Heart left ventricle (tissue), 16 donors: Measurements from ENCODE around the gene ARPC5L. TPM values are rescaled to one million over a fixed set of nuclear protein-coding genes. Genes with fewer than 3 reads are reported as not detected.

Experiments used
- ATAC-seq, 4 donors: fragments of 200-7000 bp; cut with Tn5 transposase; one replicate each; pipeline ENCODE4 v1.9.1; 2020 to 2022; ENCODE audit warnings: moderate library complexity in 4 of 4, mild to moderate bottlenecking in 3 of 4, moderate number of reproducible peaks in 1 of 4
- DNase-seq, 5 donors: peaks; one replicate each; pipeline ENCODE4 v3.0.0-alpha.2; 2020
- H3K27ac ChIP-seq, 12 donors: fragments of 200-600 bp; sonication (generic) in 4 of 12; one replicate each; pipeline versions ENCODE4 v1.5.0 to v1.8.0; 2016 to 2022; ENCODE audit warnings: mild to moderate bottlenecking in 2 of 12
- H3K27me3 ChIP-seq, 9 donors: fragments of 200-600 bp; sonication (generic) in 2 of 9; one replicate each; pipeline versions ENCODE4 v1.5.1 to v1.8.0; 2016 to 2022; ENCODE audit warnings: mild to moderate bottlenecking in 3 of 9
- H3K36me3 ChIP-seq, 9 donors: fragments of 200-600 bp; sonication (generic) in 2 of 9; one replicate each; pipeline versions ENCODE4 v1.5.0 to v1.8.0; 2018 to 2022; ENCODE audit warnings: mild to moderate bottlenecking in 2 of 9
- H3K4me1 ChIP-seq, 12 donors: fragments of 200-600 bp; sonication (generic) in 4 of 12; one replicate each; pipeline versions ENCODE4 v1.5.0 to v1.8.0; 2016 to 2022; ENCODE audit warnings: mild to moderate bottlenecking in 3 of 12
- H3K4me3 ChIP-seq, 12 donors: fragments of 200-600 bp; sonication (generic) in 4 of 12; one replicate each; pipeline versions ENCODE4 v1.5.0 to v1.8.0; 2017 to 2022; ENCODE audit warnings: mild to moderate bottlenecking in 9 of 12, moderate library complexity in 4 of 12
- H3K9me3 ChIP-seq, 12 donors: fragments of 200-600 bp; sonication (generic) in 4 of 12; one replicate each; pipeline versions ENCODE4 v1.5.0 to v1.8.0; 2016 to 2022; ENCODE audit warnings: mild to moderate bottlenecking in 1 of 12
- CTCF ChIP-seq, 12 donors: fragments of 200-600 bp; sonication (generic) in 4 of 12; IDR thresholded peaks; one replicate each; pipeline versions ENCODE4 v1.5.0 to v1.8.0; 2018 to 2022; ENCODE audit warnings: antibody characterized with exemption in 12 of 12, mild to moderate bottlenecking in 5 of 12
- POLR2A ChIP-seq, 2 donors: fragments of 450-650 bp; IDR thresholded peaks; one replicate each; pipeline ENCODE4 v1.6.1; 2017; ENCODE audit warnings: antibody characterized with exemption in 2 of 2, mild to moderate bottlenecking in 2 of 2, moderate library complexity in 2 of 2
- WGBS, 4 donors: extraction: QIAGEN DNeasy Blood & Tissue Kit in 2 of 4; methylation state at CpG; one replicate each; pipeline versions ENCODE4 v1.1.5 to v1.1.7; 2013 to 2018; 5-methylcytosine and 5-hydroxymethylcytosine counted together
- intact Hi-C, 10 donors: fragments of 100-400 bp; cut with DNase I; formaldehyde crosslinking; loops; one replicate each; pipeline versions ENCODE4 v1.11.1 to v1.14.2; 2022
- polyA plus RNA-seq, 2 donors: library from polyadenylated mRNA; stranded (reverse); fragments of 200-250 nt; gene quantifications; one replicate each; pipeline ENCODE4 v1.2.3, GENCODE V29; 2013
- total RNA-seq, 9 donors: library from RNA; depleted of rRNA in 2 of 9; stranded (reverse); fragments of >200 nt in 2 of 9; fragmentation: NEBNext Ultra II Directional in 3 of 9; extraction: Animal tissue kit (Norgen Biotek cat#: 25700) in 3 of 9; gene quantifications; one replicate each; pipeline versions ENCODE4 v1.1.0 to v1.2.4, GENCODE V29; 2016 to 2023
- donor health status: ischemic (EF 13 %, LVEDD 7.1; RV severe dilation, severe dysfunction).
- donor health status: healthy with polysubstance abuse.
- donor health status: DM: no; HTN: yes; CAD: no.
- donor health status: DM: no; HTN: no; CAD: no.
- donor health status: ischemic (EF 25% LVEDD 6.9; RV normal size, moderate dysfunction).
- donor health status: ischemic (EF 25% LVEDD 5.7; RV mildly dilated, moderate dysfunction).
- donor health status: healthy.
- donor health status: DM: yes; HTN: yes; CAD: no.
- donor health status: ischemic (EF 35%, LVEDD 5.7; RV mildly dilated, moderate dysfunction).
- donor health status: nonischemic (EF 11% LVEDD 7.7; RV severe dilation, severe dysfunction).
- donor health status: DM: yes; HTN: yes; CAD: no.
- donor health status: PGD.
- donor health status: ischemic (EF 29% LVEDD 5.4; RV normal size, mild dysfunction).
- donor health status: nonischemic (EF 23%, LVEDD 6.1; RV moderate dilation, normal function).

ARPC5L gene
- total and polyA plus RNA-seq, 11 donors = 27.0 to 102 (median 39.7) TPM

GRCh38 chr9:124849801-124850200 is 12.1 kb upstream of the ARPC5L start:
- intact Hi-C loops = loop anchor here in 2 of 10 donors (10.0 kb wide), 2 partner anchors 225 to 295 kb away; partner anchors contain the start of gene SCAI (in 1 of the 2)
- Histone ChIP-seq H3K27ac (peak overlapping the region in 7 of 12 donors; percentile 17 to 81 (median 50)), H3K4me3 (no peak overlapping the region), H3K36me3 (no peaks in the 10 kb centered on the region), H3K9me3 (no peaks in the 10 kb centered on the region), H3K27me3 (no peaks in the 10 kb centered on the region), H3K4me1 (peaks cover 0 to 41% (median 20%) of the 10 kb centered on the region in 12 donors)
- DNase-seq (peak; percentile 46 to 78 (median 74)), ATAC-seq (no peak)
- WGBS, 4 donors = 44 to 61% (median 49%) methylated on average over 6 to 10 of the region's 10 CpGs
- TF ChIP-seq POLR2A (IDR thresholded peaks at IDR 0.05) (no peak), CTCF (IDR thresholded peaks at IDR 0.05) (no peak)

GRCh38 chr9:124852121-124852828 is 9.7 kb upstream of the ARPC5L start:
- no peaks in the 10 kb centered on the region for H3K27me3 ChIP-seq
- DNase-seq (peak; percentile 76 to 85 (median 80)), ATAC-seq (peak; percentile 53 to 83 (median 76))
- H3K9me3 ChIP-seq = no peaks in the 10 kb centered on the region
- peak overlapping the region in 9 of 12 donors; percentile 37 to 60 (median 49) for H3K4me3 ChIP-seq
- peaks cover 0 to 12% (median 8%) of the 10 kb centered on the region in 9 donors for H3K36me3 ChIP-seq
- no peak for TF ChIP-seq POLR2A (IDR thresholded peaks at IDR 0.05)
- no peak for TF ChIP-seq CTCF (IDR thresholded peaks at IDR 0.05)
- WGBS, 4 donors = 27 to 38% (median 31%) methylated on average over 5 to 13 of the region's 13 CpGs
- peaks cover 0 to 41% (median 20%) of the 10 kb centered on the region in 12 donors for H3K4me1 ChIP-seq
- intact Hi-C loops = loop anchor here in 5 of 10 donors (1.0 to 10.0 kb wide), 5 partner anchors 17 to 293 kb away; partner anchors contain the start of gene SCAI (in 1 of the 5)
- H3K27ac ChIP-seq = peak overlapping the region; percentile 42 to 95 (median 86)

GRCh38 chr9:124852829-124853531 is 8.9 kb upstream of the ARPC5L start, which contains the start of gene WDR38:
Gene WDR38 (plus strand): TSS chr9:124853460. CDS start chr9:124853532, 72 bp downstream.
- 0 to 4% (median 1%) methylated on average over 17 to 51 of the region's 51 CpGs for WGBS, 4 donors

More at GRCh38 chr9:124852829-124853531, 8.9 kb upstream of the ARPC5L start, which contains the start of gene WDR38:
- H3K9me3 ChIP-seq = no peaks in the 10 kb centered on the region
- peak within 1 kb of the TSS in 11 of 12 donors; percentile 17 to 60 (median 49) for H3K4me3 ChIP-seq
- peaks cover 0 to 19% (median 15%) of the 10 kb centered on the region in 9 donors for H3K36me3 ChIP-seq
- intact Hi-C loops = loop anchor here (1.0 to 10.0 kb wide), 6 partner anchors 18 to 292 kb away; partner anchors contain the start of gene SCAI (in 1 of the 10)
- DNase-seq = peak; percentile 79 to 90 (median 86)
- peak; percentile 96 to 100 (median 98) for TF ChIP-seq CTCF (IDR thresholded peaks at IDR 0.05)
- TF ChIP-seq POLR2A (IDR thresholded peaks at IDR 0.05) = peak in 1 of 2 donors; percentile 23
- H3K27me3 ChIP-seq = no peaks in the 10 kb centered on the region
- peak within 1 kb of the TSS; percentile 42 to 95 (median 86) for H3K27ac ChIP-seq
- H3K4me1 ChIP-seq = peaks cover 0 to 41% (median 20%) of the 10 kb centered on the region in 12 donors
- ATAC-seq = peak; percentile 89 to 92 (median 91)
